Mucosa of descending colon (tissue), 3 donors: ENCODE data around the gene BTBD9. TPM values are rescaled to one million over a fixed set of nuclear protein-coding genes. Genes with fewer than 3 reads are reported as not detected.

ENCODE experiments used
- ATAC-seq: fragments of 200-7000 bp; cut with Tn5 transposase; one replicate; pipeline ENCODE4 v1.9.1; 2020; ENCODE audit warnings: mild to moderate bottlenecking, moderate library complexity
- DNase-seq, 3 donors: peaks; one replicate each; pipeline ENCODE4 v3.0.0-alpha.2; 2020
- H3K36me3 ChIP-seq: fragments of 200-600 bp; one replicate; pipeline ENCODE4 v1.8.0; 2021; ENCODE audit warnings: low read depth, mild to moderate bottlenecking
- H3K4me1 ChIP-seq: fragments of 200-600 bp; one replicate; pipeline ENCODE4 v1.8.0; 2021; ENCODE audit warnings: low read depth, mild to moderate bottlenecking
- H3K4me3 ChIP-seq: fragments of 200-600 bp; one replicate; pipeline ENCODE4 v1.8.0; 2021; ENCODE audit warnings: mild to moderate bottlenecking
- H3K9me3 ChIP-seq: fragments of 200-600 bp; one replicate; pipeline ENCODE4 v1.8.0; 2021; ENCODE audit warnings: mild to moderate bottlenecking
- CTCF ChIP-seq: fragments of 200-600 bp; IDR thresholded peaks from one replicate; pipeline ENCODE4 v1.8.0; 2022; ENCODE audit warnings: antibody characterized with exemption, mild to moderate bottlenecking
- intact Hi-C, 2 donors: fragments of 100-400 bp; cut with DNase I in 1 of 2; cut with micrococcal nuclease in 1 of 2; formaldehyde crosslinking; loops; one replicate each; pipeline versions ENCODE4 v1.11.0 to v1.11.1; 2022; cut with DNase I, micrococcal nuclease
- total RNA-seq, 3 donors: library from RNA; stranded (reverse); fragmentation: NEBNext Ultra II Directional in 2 of 3; extraction: Animal tissue kit (Norgen Biotek cat#: 25700) in 2 of 3; gene quantifications; one replicate each; pipeline versions ENCODE4 v1.2.1 to v1.2.4, GENCODE V29; 2021 to 2023
- donor health status: DM: no; HTN: no; CAD: no; lungs with moderate emphysema.
- donor health status: DM: no; HTN: no; CAD: no.
- donor health status: DM: no; HTN: yes; CAD: no.

BTBD9 gene
- total RNA-seq, 3 donors from 2014 or later = 22.4 to 38.8 (median 23.9) TPM

- no peak overlapping the region for H3K4me3 ChIP-seq
- intact Hi-C loops = no loop called here
- H3K9me3 ChIP-seq = no peaks in the 10 kb centered on the region
- TF ChIP-seq CTCF = no peak
- no peaks in the 10 kb centered on the region for H3K36me3 ChIP-seq
- ATAC-seq (no peak), DNase-seq (no peak)
- H3K4me1 ChIP-seq = no peaks in the 10 kb centered on the region
These were observed 329.7 kb downstream of the BTBD9 start for GRCh38 chr6:38310061-38310460.

DNA sequence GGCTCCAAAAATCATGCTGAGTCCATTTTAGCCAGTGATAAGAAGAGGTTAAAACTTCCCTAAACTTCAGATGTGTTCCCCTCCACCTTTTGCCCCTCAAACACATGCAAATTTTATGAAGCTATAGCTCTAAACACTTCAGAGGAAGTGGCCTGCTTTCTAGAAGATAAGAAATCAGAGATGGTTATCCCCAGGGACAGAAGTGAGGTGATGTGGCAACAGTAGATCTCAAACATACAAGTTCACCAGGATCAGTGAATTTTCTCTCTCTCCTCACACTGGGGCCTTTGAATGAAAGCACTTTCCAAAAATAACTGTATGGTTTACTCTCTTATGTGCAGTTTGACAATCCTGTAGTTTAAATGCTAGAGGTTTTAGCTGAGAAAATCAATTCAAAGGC, 332.0 kb downstream of the BTBD9 start:
- Histone ChIP-seq H3K4me3 (no peak overlapping the region), H3K36me3 (no peaks in the 10 kb centered on the region), H3K4me1 (no peaks in the 10 kb centered on the region), H3K9me3 (no peaks in the 10 kb centered on the region)
- DNase-seq = no peak
- no peak for TF ChIP-seq CTCF
- no peak for ATAC-seq
- intact Hi-C loops = no loop called here

GRCh38 chr6:38306931-38307330, 332.8 kb downstream of the BTBD9 start:
- H3K4me1 ChIP-seq = no peaks in the 10 kb centered on the region
- no peak for TF ChIP-seq CTCF
- no peak overlapping the region for H3K4me3 ChIP-seq
- ATAC-seq (no peak), DNase-seq (no peak)
- intact Hi-C loops = no loop called here
- H3K9me3 ChIP-seq = no peaks in the 10 kb centered on the region
- no peaks in the 10 kb centered on the region for H3K36me3 ChIP-seq

- Histone ChIP-seq H3K9me3 (no peaks in the 10 kb centered on the region), H3K4me3 (no peak overlapping the region), H3K36me3 (no peaks in the 10 kb centered on the region), H3K4me1 (no peaks in the 10 kb centered on the region)
- TF ChIP-seq CTCF = no peak
- DNase-seq (no peak), ATAC-seq (no peak)
- intact Hi-C loops = no loop called here
These were observed 333.6 kb downstream of the BTBD9 start for GRCh38 chr6:38305995-38306681.

GRCh38 chr6:38302838-38303237, 336.9 kb downstream of the BTBD9 start:
- Histone ChIP-seq H3K36me3 (no peaks in the 10 kb centered on the region), H3K4me1 (no peaks in the 10 kb centered on the region), H3K9me3 (no peaks in the 10 kb centered on the region), H3K4me3 (no peak overlapping the region)
- intact Hi-C loops = no loop called here
- DNase-seq (no peak), ATAC-seq (no peak)
- TF ChIP-seq CTCF = no peak

GRCh38 chr6:38302081-38302480, 337.6 kb downstream of the BTBD9 start:
- H3K4me1 ChIP-seq = no peaks in the 10 kb centered on the region
- no peak for ATAC-seq
- H3K9me3 ChIP-seq = no peaks in the 10 kb centered on the region
- no peak for DNase-seq
- H3K36me3 ChIP-seq = no peaks in the 10 kb centered on the region
- intact Hi-C loops = no loop called here
- no peak for TF ChIP-seq CTCF
- H3K4me3 ChIP-seq = no peak overlapping the region
